Uterus (tissue), 2 donors: ENCODE measurements around the gene FAM221B.
A peak's percentile ranks its signal among the peaks of the same experiment; 100 is the strongest.

Source experiments
- POLR2A ChIP-seq, 2 donors: fragments of 450-650 bp; IDR thresholded peaks; one replicate each; pipeline ENCODE4 v1.6.1; 2016; ENCODE audit warnings: antibody characterized with exemption in 2 of 2, mild to moderate bottlenecking in 1 of 2, moderate library complexity in 1 of 2
- TF ChIP-seq, protein P1 (sequence below), 4 experiments: fragments of 200-600 bp in 2 of 4; fragments of 450-650 bp in 2 of 4; sonication (generic) in 2 of 4; IDR thresholded peaks; one replicate each; pipeline ENCODE4 v1.5.1; 2016 to 2019; ENCODE audit warnings: antibody characterized with exemption in 4 of 4, mild to moderate bottlenecking in 2 of 4, moderate library complexity in 1 of 4

GRCh38 chr9:35791297-35791921 lies 37.1 kb downstream of the FAM221B start, which contains the start of gene NPR2:
- TF ChIP-seq POLR2A (IDR thresholded peaks at IDR 0.05): peak in 1 of 2 donors; percentile 46
- TF ChIP-seq, protein P1, sequence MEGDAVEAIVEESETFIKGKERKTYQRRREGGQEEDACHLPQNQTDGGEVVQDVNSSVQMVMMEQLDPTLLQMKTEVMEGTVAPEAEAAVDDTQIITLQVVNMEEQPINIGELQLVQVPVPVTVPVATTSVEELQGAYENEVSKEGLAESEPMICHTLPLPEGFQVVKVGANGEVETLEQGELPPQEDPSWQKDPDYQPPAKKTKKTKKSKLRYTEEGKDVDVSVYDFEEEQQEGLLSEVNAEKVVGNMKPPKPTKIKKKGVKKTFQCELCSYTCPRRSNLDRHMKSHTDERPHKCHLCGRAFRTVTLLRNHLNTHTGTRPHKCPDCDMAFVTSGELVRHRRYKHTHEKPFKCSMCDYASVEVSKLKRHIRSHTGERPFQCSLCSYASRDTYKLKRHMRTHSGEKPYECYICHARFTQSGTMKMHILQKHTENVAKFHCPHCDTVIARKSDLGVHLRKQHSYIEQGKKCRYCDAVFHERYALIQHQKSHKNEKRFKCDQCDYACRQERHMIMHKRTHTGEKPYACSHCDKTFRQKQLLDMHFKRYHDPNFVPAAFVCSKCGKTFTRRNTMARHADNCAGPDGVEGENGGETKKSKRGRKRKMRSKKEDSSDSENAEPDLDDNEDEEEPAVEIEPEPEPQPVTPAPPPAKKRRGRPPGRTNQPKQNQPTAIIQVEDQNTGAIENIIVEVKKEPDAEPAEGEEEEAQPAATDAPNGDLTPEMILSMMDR (IDR thresholded peaks at IDR 0.05): peak in 1 of 4 experiments; percentile 29
